OCI-LY1 (cell line): ENCODE results near the gene GZMM.

Experiments
- H2AFZ ChIP-seq: fragments of 200-600 bp; sonication (generic), shearing (Covaris generic); 2 replicates; pipeline ENCODE4 v1.6.0; 2014; ENCODE audit warnings: antibody characterized with exemption, mild to moderate bottlenecking, low read length
- H3F3A ChIP-seq: fragments of 200-600 bp; sonication (generic), shearing (Covaris generic); 2 replicates; pipeline ENCODE4 v1.6.0; 2014; ENCODE audit warnings: mild to moderate bottlenecking, antibody characterized with exemption, low read length, moderate library complexity; ENCODE audit not compliant: insufficient read depth
- H3K27ac ChIP-seq: fragments of 200-600 bp; sonication (generic); 2 replicates; pipeline ENCODE4 v1.5.1; 2014; ENCODE audit warnings: low read length, mixed run types, mild to moderate bottlenecking, low read depth; ENCODE audit not compliant: poor library complexity, severe bottlenecking
- H3K27me3 ChIP-seq: fragments of 200-600 bp; sonication (generic); 2 replicates; pipeline ENCODE4 v1.6.0; 2014; ENCODE audit warnings: antibody characterized with exemption, mild to moderate bottlenecking, low read length, moderate library complexity; ENCODE audit not compliant: insufficient read depth
- H3K36me3 ChIP-seq: fragments of 200-600 bp; sonication (generic); 2 replicates; pipeline ENCODE4 v1.6.1; 2014; ENCODE audit warnings: mild to moderate bottlenecking, antibody characterized with exemption, low read length, moderate library complexity, mixed read lengths; ENCODE audit not compliant: insufficient read depth
- H3K4me1 ChIP-seq: fragments of 200-600 bp; sonication (generic); 2 replicates; pipeline ENCODE4 v1.5.1; 2014; ENCODE audit warnings: mild to moderate bottlenecking, low read length, moderate library complexity; ENCODE audit not compliant: insufficient read depth, severe bottlenecking
- H3K4me2 ChIP-seq: fragments of 200-600 bp; sonication (generic), shearing (Covaris generic); 2 replicates; pipeline ENCODE4 v1.6.1; 2014; ENCODE audit warnings: low read length
- H3K4me3 ChIP-seq: fragments of 200-600 bp; sonication (generic); 2 replicates; pipeline ENCODE4 v1.5.1; 2014; ENCODE audit warnings: low read length, low read depth, mild to moderate bottlenecking, mixed read lengths; ENCODE audit not compliant: poor library complexity, severe bottlenecking
- H3K79me2 ChIP-seq: fragments of 200-600 bp; shearing (Covaris generic); 2 replicates; pipeline ENCODE4 v1.6.1; 2016; ENCODE audit warnings: mixed run types, low read length, mixed read lengths; ENCODE audit not compliant: insufficient read depth
- H3K9ac ChIP-seq: fragments of 200-600 bp; sonication (generic), shearing (Covaris generic); 2 replicates; pipeline ENCODE4 v1.6.1; 2014; ENCODE audit warnings: mild to moderate bottlenecking, low read length, mixed read lengths
- H3K9me2 ChIP-seq: fragments of 200-600 bp; sonication (generic), shearing (Covaris generic); 2 replicates; pipeline ENCODE4 v1.6.1; 2014; ENCODE audit warnings: low read depth, mild to moderate bottlenecking, low read length, mixed read lengths
- H3K9me3 ChIP-seq: fragments of 200-600 bp; shearing (Covaris generic); 2 replicates; pipeline ENCODE4 v1.6.1; 2014; ENCODE audit warnings: low read length, mixed read lengths
- H4K20me1 ChIP-seq: fragments of 200-600 bp; sonication (generic), shearing (Covaris generic); 2 replicates; pipeline ENCODE4 v1.6.0; 2016; ENCODE audit warnings: mild to moderate bottlenecking, low read length; ENCODE audit not compliant: insufficient read depth
- EZH2 ChIP-seq: fragments of 200-600 bp; sonication (generic), shearing (Covaris generic); IDR thresholded peaks from 2 replicates; pipeline ENCODE4 v1.8.0; 2017; ENCODE audit warnings: borderline replicate concordance, mixed run types, mild to moderate bottlenecking, antibody characterized with exemption, low read length, moderate library complexity, mixed read lengths
- TF ChIP-seq, protein P1 (sequence below): fragments of 200-600 bp; sonication (generic), shearing (Covaris generic); IDR thresholded peaks from 2 replicates; pipeline ENCODE4 v1.5.1; 2017; ENCODE audit warnings: mild to moderate bottlenecking, antibody characterized with exemption, low read length, moderate library complexity, mixed read lengths

GZMM gene

DNA sequence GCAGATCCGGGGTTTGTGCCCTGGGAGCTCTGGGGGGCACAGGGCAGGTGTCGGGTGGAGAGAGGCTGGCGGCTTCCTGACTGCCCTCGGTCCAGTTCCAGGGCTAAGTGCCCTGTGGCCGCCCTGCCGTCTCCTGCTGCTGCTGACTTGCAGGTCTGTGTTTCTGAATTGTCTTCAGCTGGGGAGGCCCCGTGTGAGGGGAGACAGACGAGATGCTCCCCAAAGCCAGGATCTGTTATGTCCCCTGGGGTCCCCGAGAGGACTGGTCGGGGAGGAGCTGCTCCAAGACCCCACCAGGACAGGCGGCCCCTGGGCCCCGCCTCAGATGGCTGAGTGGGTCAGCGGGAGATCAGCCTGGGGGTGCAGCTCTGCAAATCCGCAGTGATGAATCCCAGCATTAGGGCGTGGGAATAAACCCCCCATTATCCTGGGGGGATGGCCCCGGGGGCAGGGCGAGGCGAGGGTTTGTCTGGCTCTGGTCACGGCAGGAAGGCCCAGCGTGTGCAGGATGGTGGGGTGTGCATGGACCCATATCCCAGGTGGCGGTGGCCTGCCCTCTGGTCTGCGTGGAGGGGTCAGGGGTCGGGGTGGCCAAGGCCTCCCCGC, 50.5 kb downstream of the GZMM start:
- TF ChIP-seq, protein P1, sequence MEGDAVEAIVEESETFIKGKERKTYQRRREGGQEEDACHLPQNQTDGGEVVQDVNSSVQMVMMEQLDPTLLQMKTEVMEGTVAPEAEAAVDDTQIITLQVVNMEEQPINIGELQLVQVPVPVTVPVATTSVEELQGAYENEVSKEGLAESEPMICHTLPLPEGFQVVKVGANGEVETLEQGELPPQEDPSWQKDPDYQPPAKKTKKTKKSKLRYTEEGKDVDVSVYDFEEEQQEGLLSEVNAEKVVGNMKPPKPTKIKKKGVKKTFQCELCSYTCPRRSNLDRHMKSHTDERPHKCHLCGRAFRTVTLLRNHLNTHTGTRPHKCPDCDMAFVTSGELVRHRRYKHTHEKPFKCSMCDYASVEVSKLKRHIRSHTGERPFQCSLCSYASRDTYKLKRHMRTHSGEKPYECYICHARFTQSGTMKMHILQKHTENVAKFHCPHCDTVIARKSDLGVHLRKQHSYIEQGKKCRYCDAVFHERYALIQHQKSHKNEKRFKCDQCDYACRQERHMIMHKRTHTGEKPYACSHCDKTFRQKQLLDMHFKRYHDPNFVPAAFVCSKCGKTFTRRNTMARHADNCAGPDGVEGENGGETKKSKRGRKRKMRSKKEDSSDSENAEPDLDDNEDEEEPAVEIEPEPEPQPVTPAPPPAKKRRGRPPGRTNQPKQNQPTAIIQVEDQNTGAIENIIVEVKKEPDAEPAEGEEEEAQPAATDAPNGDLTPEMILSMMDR, result no peak
- TF ChIP-seq EZH2, result no peak
- no peaks in the 10 kb centered on the region for H3F3A ChIP-seq
- peaks cover 26% of the 10 kb centered on the region for H3K27me3 ChIP-seq
- no peaks in the 10 kb centered on the region for H3K9me2 ChIP-seq
- H3K9ac ChIP-seq, result no peak overlapping the region
- H3K79me2 ChIP-seq, result no peaks in the 10 kb centered on the region
- no peaks in the 10 kb centered on the region for H3K9me3 ChIP-seq
- no peak overlapping the region for H3K4me2 ChIP-seq
- H4K20me1 ChIP-seq, result no peaks in the 10 kb centered on the region
- H3K4me1 ChIP-seq, result no peaks in the 10 kb centered on the region
- H3K27ac ChIP-seq, result no peak overlapping the region
- no peak overlapping the region for H2AFZ ChIP-seq
- no peak overlapping the region for H3K4me3 ChIP-seq
- H3K36me3 ChIP-seq, result no peaks in the 10 kb centered on the region

DNA sequence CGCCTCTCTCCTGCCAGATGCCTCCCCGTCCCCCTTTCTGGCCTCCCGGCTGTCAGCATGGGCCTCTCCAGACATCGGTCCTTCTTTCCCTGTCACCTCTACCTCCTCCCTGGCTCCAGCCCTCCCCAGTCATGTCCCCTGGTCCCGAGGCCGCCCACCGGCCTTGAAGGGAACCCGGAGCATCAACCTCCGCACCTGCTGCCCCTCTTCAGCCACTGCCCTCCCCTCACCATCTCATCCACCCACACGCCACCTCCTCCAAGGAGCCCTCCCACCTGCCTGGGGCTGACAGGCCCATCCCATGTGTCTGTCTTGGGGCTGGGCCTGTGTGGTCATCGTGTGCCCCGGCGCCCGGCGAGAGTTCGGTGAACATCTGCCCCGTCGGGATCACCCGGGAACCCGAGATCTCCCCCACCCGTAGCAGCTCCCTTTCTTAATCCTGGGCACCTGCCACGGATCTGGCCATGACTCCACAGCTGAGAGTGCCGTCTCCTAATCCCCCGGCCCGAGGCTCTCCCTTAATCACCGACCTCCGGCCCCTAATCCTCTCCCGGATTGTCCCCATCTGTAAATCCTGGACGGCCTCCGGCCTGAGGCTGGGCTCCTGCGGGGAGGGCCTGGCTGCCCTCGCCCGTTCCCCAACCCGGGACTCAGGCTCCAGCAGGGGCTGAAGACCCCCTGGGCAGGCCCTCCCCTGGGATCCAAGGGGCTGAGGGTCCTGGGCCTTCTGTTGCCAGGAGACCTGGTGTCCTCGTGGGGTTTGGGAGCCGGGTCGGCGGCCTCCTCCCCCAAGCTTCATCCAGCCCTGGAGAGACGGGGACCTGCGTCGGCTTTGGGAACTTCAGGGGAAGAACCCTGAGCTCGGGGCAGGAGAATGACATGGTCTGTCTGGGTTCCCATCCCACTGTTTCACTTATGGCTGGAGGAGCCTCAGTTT, 51.7 kb downstream of the GZMM start:
- no peak overlapping the region for H2AFZ ChIP-seq
- no peaks in the 10 kb centered on the region for H3K9me3 ChIP-seq
- no peak overlapping the region for H3K9ac ChIP-seq
- H3K9me2 ChIP-seq, result no peaks in the 10 kb centered on the region
- no peak overlapping the region for H3K4me3 ChIP-seq
- H3K36me3 ChIP-seq, result no peaks in the 10 kb centered on the region
- H3K27ac ChIP-seq, result no peak overlapping the region
- peaks cover 26% of the 10 kb centered on the region for H3K27me3 ChIP-seq
- H3K4me2 ChIP-seq, result no peak overlapping the region
- H3K4me1 ChIP-seq, result no peaks in the 10 kb centered on the region
- H3F3A ChIP-seq, result no peaks in the 10 kb centered on the region
- no peaks in the 10 kb centered on the region for H4K20me1 ChIP-seq
- TF ChIP-seq EZH2, result no peak
- TF ChIP-seq, protein P1, result no peak
- no peaks in the 10 kb centered on the region for H3K79me2 ChIP-seq

DNA sequence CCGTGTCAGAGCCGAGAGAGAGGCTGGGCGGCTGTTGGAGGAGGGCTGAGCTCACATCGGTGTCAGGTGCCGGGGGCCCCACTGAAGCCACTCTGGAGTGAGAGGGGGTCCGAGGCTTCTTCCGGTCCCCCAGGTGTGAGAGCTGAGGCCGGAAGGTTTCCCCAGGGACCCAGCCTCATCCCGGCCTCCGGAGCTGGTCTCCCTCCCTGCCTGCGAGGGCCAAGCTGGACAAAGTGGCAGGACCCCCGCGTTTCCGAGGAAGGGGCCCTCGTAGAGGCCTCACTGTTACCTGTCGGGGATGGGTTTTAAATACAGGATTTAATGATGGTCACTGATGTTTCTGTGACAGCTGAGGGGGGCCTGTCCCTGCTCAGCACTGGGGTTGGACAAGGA, 52.4 kb downstream of the GZMM start:
- H3K9me2 ChIP-seq, result no peaks in the 10 kb centered on the region
- H4K20me1 ChIP-seq, result no peaks in the 10 kb centered on the region
- TF ChIP-seq, protein P1, result no peak
- no peak for TF ChIP-seq EZH2

More for the DNA sequence above, 52.4 kb downstream of the GZMM start:
- H3K4me3 ChIP-seq, result no peak overlapping the region
- H3K36me3 ChIP-seq, result no peaks in the 10 kb centered on the region
- H3K27ac ChIP-seq, result no peak overlapping the region
- no peaks in the 10 kb centered on the region for H3F3A ChIP-seq
- no peaks in the 10 kb centered on the region for H3K79me2 ChIP-seq
- no peak overlapping the region for H2AFZ ChIP-seq
- H3K4me1 ChIP-seq, result no peaks in the 10 kb centered on the region
- H3K27me3 ChIP-seq, result peaks cover 26% of the 10 kb centered on the region
- no peak overlapping the region for H3K4me2 ChIP-seq
- H3K9ac ChIP-seq, result no peak overlapping the region
- no peaks in the 10 kb centered on the region for H3K9me3 ChIP-seq
